Activated CD4-positive, alpha-beta T cell treated with anti-CD3 and anti-CD28 coated beads for 36 hours (primary cell): ENCODE data around the gene WDR70. TPM values are rescaled to one million over a fixed set of nuclear protein-coding genes. Genes with fewer than 3 reads are reported as not detected.
"Not testable (repeated sequence)": the region's sequence is repeated elsewhere in the genome, so short reads cannot be mapped to it uniquely, and the experiment has no call there.

Experiments used
- ATAC-seq: fragments of 200-7000 bp; cut with Tn5 transposase; one replicate; pipeline ENCODE4 v1.10.0; 2021; ENCODE audit warnings: mild to moderate bottlenecking, moderate library complexity
- CTCF ChIA-PET: fragments of 350-600 bp; sonication (Branson Sonifier 250); formaldehyde crosslinking; loops from one replicate; lab custom pipeline; 2021; ENCODE audit warnings: antibody characterized with exemption; lab: Charles Lee
- POLR2A ChIA-PET: fragments of 350-600 bp; sonication (Branson Sonifier 250); formaldehyde crosslinking; loops from one replicate; lab custom pipeline; 2021; ENCODE audit warnings: antibody characterized with exemption, inconsistent platforms; lab: Charles Lee
- DNase-seq: peaks from one replicate; pipeline ENCODE4 v3.0.0-alpha.2; 2020
- H3K27ac Mint-ChIP-seq: one replicate; pipeline ENCODE4 v1.8.0; 2021; ENCODE audit warnings: mixed read lengths
- H3K27me3 Mint-ChIP-seq: one replicate; pipeline ENCODE4 v1.8.0; 2021; ENCODE audit warnings: mixed read lengths
- H3K36me3 Mint-ChIP-seq: one replicate; pipeline ENCODE4 v1.8.0; 2021; ENCODE audit warnings: low read depth, mixed read lengths
- H3K4me1 Mint-ChIP-seq: one replicate; pipeline ENCODE4 v1.8.0; 2021; ENCODE audit warnings: mixed read lengths
- H3K4me3 Mint-ChIP-seq: one replicate; pipeline ENCODE4 v1.8.0; 2021; ENCODE audit warnings: mild to moderate bottlenecking, moderate library complexity, mixed read lengths
- H3K9me3 Mint-ChIP-seq: one replicate; pipeline ENCODE4 v1.8.0; 2021; ENCODE audit warnings: low read depth, mixed read lengths
- intact Hi-C, 2 experiments: fragments of 100-400 bp; cut with DNase I in 1 of 2; cut with micrococcal nuclease in 1 of 2; formaldehyde crosslinking; loops; one replicate each; pipeline versions ENCODE4 v1.14.2 to v1.15.1; 2022 to 2024; cut with DNase I, micrococcal nuclease
- total RNA-seq, 2 experiments: library from RNA; stranded (reverse); gene quantifications; one replicate each; pipeline ENCODE4 v1.2.3, GENCODE V29; 2021

The WDR70 gene
- 10 to 100 TPM; 33.6 to 38.3 TPM for total RNA-seq

GRCh38 chr5:37379100-37379628 lies at the start of gene WDR70:
TSS of gene WDR70 (plus strand) at chr5:37379318. CDS start at chr5:37379368, 50 bp downstream.
- H3K4me1 Mint-ChIP-seq, H3K27me3 Mint-ChIP-seq, H3K9me3 Mint-ChIP-seq, H3K36me3 Mint-ChIP-seq: not testable (repeated sequence)
- ChIA-PET CTCF (interaction anchor here (0.6 to 2.5 kb wide), 5 partner anchors 8 to 509 kb away, joined by 3 to 22 read pairs (median 4); partner anchors contain the start of gene NUP155), POLR2A (interaction anchor here (0.6 to 1.4 kb wide), 3 partner anchors 8 to 1705 kb away, joined by 3 to 18 read pairs (median 3); partner anchors contain the start of gene NUP155)
- H3K27ac Mint-ChIP-seq: peak within 1 kb of the TSS; percentile 80
- intact Hi-C loops: loop anchor here (1.0 to 10.0 kb wide), 3 partner anchors 8 to 1696 kb away; partner anchors contain the start of genes NUP155 (in 2 of the 2), NADK2 (in 1 of the 2) and RICTOR (in 1 of the 2)
- H3K4me3 Mint-ChIP-seq: peak within 1 kb of the TSS; percentile 96
- peak; percentile 98 for ATAC-seq
- DNase-seq: peak; percentile 86

GRCh38 chr5:37334754-37335153 lies 44.4 kb upstream of the WDR70 start:
- DNase-seq, ATAC-seq, CTCF ChIA-PET, H3K27me3 Mint-ChIP-seq, H3K9me3 Mint-ChIP-seq, H3K4me3 Mint-ChIP-seq, H3K4me1 Mint-ChIP-seq, H3K27ac Mint-ChIP-seq: not testable (repeated sequence)
- intact Hi-C loops: loop anchor here in 1 of 2 experiments (5.0 kb wide), 1 partner anchor 32 kb away; no protein-coding TSS in a partner anchor
- POLR2A ChIA-PET: interaction anchor here (0.7 kb wide), 1 partner anchor 21 kb away, joined by 3 read pairs; no protein-coding TSS in a partner anchor
- peaks cover 32% of the 10 kb centered on the region for H3K36me3 Mint-ChIP-seq

- H3K27ac Mint-ChIP-seq, CTCF ChIA-PET, intact Hi-C loops, H3K4me1 Mint-ChIP-seq, ATAC-seq, H3K4me3 Mint-ChIP-seq, DNase-seq, H3K9me3 Mint-ChIP-seq, POLR2A ChIA-PET, H3K27me3 Mint-ChIP-seq: not testable (repeated sequence)
- H3K36me3 Mint-ChIP-seq: peaks cover 46% of the 10 kb centered on the region
Measured at GRCh38 chr5:37342741-37343140, 36.4 kb upstream of the WDR70 start.

GRCh38 chr5:37355161-37355560 lies 24.0 kb upstream of the WDR70 start:
- Mint-ChIP-seq H3K27ac (no peak overlapping the region), H3K4me1 (no peaks in the 10 kb centered on the region), H3K36me3 (peaks cover 23% of the 10 kb centered on the region), H3K4me3 (no peak overlapping the region), H3K9me3 (no peaks in the 10 kb centered on the region), H3K27me3 (no peaks in the 10 kb centered on the region)
- intact Hi-C loops: no loop called here
- POLR2A ChIA-PET: no interaction called here
- no peak for ATAC-seq
- DNase-seq: no peak
- CTCF ChIA-PET: no interaction called here

GRCh38 chr5:37370550-37370863 lies 8.6 kb upstream of the WDR70 start:
- peak overlapping the region; percentile 99 for H3K27ac Mint-ChIP-seq
- POLR2A ChIA-PET: interaction anchor here (0.8 to 1.5 kb wide), 3 partner anchors 8 to 16 kb away, joined by 3 to 18 read pairs (median 3); partner anchors contain the start of gene WDR70
- peaks cover 39% of the 10 kb centered on the region for H3K4me1 Mint-ChIP-seq

GRCh38 chr5:37370864-37371726 lies 8.0 kb upstream of the WDR70 start, which contains the start of gene NUP155:
TSS of gene NUP155 (minus strand) at chr5:37371106. CDS start at chr5:37370977, 129 bp downstream.
- peak within 1 kb of the TSS; percentile 98 for H3K4me3 Mint-ChIP-seq
- H3K9me3 Mint-ChIP-seq: no peaks in the 10 kb centered on the region
- H3K27ac Mint-ChIP-seq: peak within 1 kb of the TSS; percentile 99
- ChIA-PET POLR2A (interaction anchor here (0.5 to 1.5 kb wide), 7 partner anchors 8 to 130 kb away, joined by 3 to 18 read pairs (median 3); partner anchors contain the start of gene WDR70), CTCF (interaction anchor here (0.5 to 2.2 kb wide), 9 partner anchors 8 to 643 kb away, joined by 3 to 22 read pairs (median 4); partner anchors contain the start of gene WDR70)
- ATAC-seq (peak; percentile 95), DNase-seq (peak; percentile 95)
- intact Hi-C loops: loop anchor here (1.0 to 10.0 kb wide), 8 partner anchors 8 to 1704 kb away; partner anchors contain the start of genes NIPBL (in 2 of the 2), WDR70 (in 2 of the 2), CPLANE1 (in 1 of the 2) and RICTOR (in 1 of the 2)
- H3K36me3 Mint-ChIP-seq: peaks cover 26% of the 10 kb centered on the region
- no peaks in the 10 kb centered on the region for H3K27me3 Mint-ChIP-seq
- H3K4me1 Mint-ChIP-seq: peaks cover 35% of the 10 kb centered on the region

More at GRCh38 chr5:37370550-37370863, 8.6 kb upstream of the WDR70 start:
- H3K27me3 Mint-ChIP-seq: no peaks in the 10 kb centered on the region
- peak; percentile 34 for ATAC-seq
- intact Hi-C loops: loop anchor here (2.0 to 10.0 kb wide), 2 partner anchors 494 to 1704 kb away; partner anchors contain the start of genes NIPBL (in 1 of the 2) and RICTOR (in 1 of the 2)
- no peaks in the 10 kb centered on the region for H3K9me3 Mint-ChIP-seq
- no peak for DNase-seq
- CTCF ChIA-PET: interaction anchor here (0.6 to 2.2 kb wide), 7 partner anchors 9 to 643 kb away, joined by 3 to 22 read pairs (median 4); partner anchors contain the start of gene WDR70
- H3K36me3 Mint-ChIP-seq: peaks cover 29% of the 10 kb centered on the region
- H3K4me3 Mint-ChIP-seq: peak overlapping the region; percentile 98

- ATAC-seq: no peak
- POLR2A ChIA-PET: no interaction called here
Measured at GRCh38 chr5:37375091-37375490, 4.0 kb upstream of the WDR70 start.

GRCh38 chr5:37378066-37378465 lies 1.1 kb upstream of the WDR70 start:
- CTCF ChIA-PET: interaction anchor here (1.2 to 2.5 kb wide), 3 partner anchors 7 to 508 kb away, joined by 3 to 22 read pairs (median 7); partner anchors contain the start of gene NUP155
- H3K27ac Mint-ChIP-seq, H3K9me3 Mint-ChIP-seq, DNase-seq, ATAC-seq, H3K4me1 Mint-ChIP-seq, POLR2A ChIA-PET, H3K36me3 Mint-ChIP-seq, H3K27me3 Mint-ChIP-seq: not testable (repeated sequence)
- peak overlapping the region; percentile 96 for H3K4me3 Mint-ChIP-seq
- intact Hi-C loops: loop anchor here (5.0 to 10.0 kb wide), 2 partner anchors 1136 to 1697 kb away; partner anchors contain the start of genes NADK2 (in 1 of the 2) and RICTOR (in 1 of the 2)

More at GRCh38 chr5:37375091-37375490, 4.0 kb upstream of the WDR70 start:
- Mint-ChIP-seq H3K36me3 (peaks cover 4% of the 10 kb centered on the region), H3K27ac (no peak overlapping the region), H3K9me3 (no peaks in the 10 kb centered on the region), H3K4me1 (peaks cover 11% of the 10 kb centered on the region), H3K27me3 (no peaks in the 10 kb centered on the region), H3K4me3 (no peak overlapping the region)
- CTCF ChIA-PET: no interaction called here
- intact Hi-C loops: loop anchor here (5.0 to 10.0 kb wide), 2 partner anchors 1133 to 1700 kb away; partner anchors contain the start of genes NADK2 (in 1 of the 2) and RICTOR (in 1 of the 2)
- DNase-seq: no peak

GRCh38 chr5:37391591-37391990 lies 12.5 kb downstream of the WDR70 start:
- CTCF ChIA-PET: no interaction called here
- DNase-seq (no peak), ATAC-seq (no peak)
- Mint-ChIP-seq H3K9me3 (no peaks in the 10 kb centered on the region), H3K36me3 (peaks cover 21% of the 10 kb centered on the region), H3K4me3 (no peak overlapping the region), H3K27me3 (no peaks in the 10 kb centered on the region), H3K4me1 (no peaks in the 10 kb centered on the region), H3K27ac (no peak overlapping the region)
- POLR2A ChIA-PET: no interaction called here
- intact Hi-C loops: no loop called here

GRCh38 chr5:37396352-37396751 lies 17.2 kb downstream of the WDR70 start:
- DNase-seq (no peak), ATAC-seq (no peak)
- H3K4me3 Mint-ChIP-seq: no peak overlapping the region
- H3K27ac Mint-ChIP-seq: no peak overlapping the region
- no peaks in the 10 kb centered on the region for H3K27me3 Mint-ChIP-seq
- intact Hi-C loops: no loop called here
- no peaks in the 10 kb centered on the region for H3K9me3 Mint-ChIP-seq
- H3K4me1 Mint-ChIP-seq: no peaks in the 10 kb centered on the region
- H3K36me3 Mint-ChIP-seq: peaks cover 26% of the 10 kb centered on the region
- ChIA-PET POLR2A (no interaction called here), CTCF (no interaction called here)
